GM21390 (cell line): ENCODE measurements around the gene CDC42BPG.

Source experiments
- ATAC-seq: cut with Tn5 transposase; IDR thresholded peaks from one replicate; pipeline ENCODE4 v1.9.1; 2021; ENCODE audit not compliant: unreplicated experiment

CDC42BPG gene, protein sequence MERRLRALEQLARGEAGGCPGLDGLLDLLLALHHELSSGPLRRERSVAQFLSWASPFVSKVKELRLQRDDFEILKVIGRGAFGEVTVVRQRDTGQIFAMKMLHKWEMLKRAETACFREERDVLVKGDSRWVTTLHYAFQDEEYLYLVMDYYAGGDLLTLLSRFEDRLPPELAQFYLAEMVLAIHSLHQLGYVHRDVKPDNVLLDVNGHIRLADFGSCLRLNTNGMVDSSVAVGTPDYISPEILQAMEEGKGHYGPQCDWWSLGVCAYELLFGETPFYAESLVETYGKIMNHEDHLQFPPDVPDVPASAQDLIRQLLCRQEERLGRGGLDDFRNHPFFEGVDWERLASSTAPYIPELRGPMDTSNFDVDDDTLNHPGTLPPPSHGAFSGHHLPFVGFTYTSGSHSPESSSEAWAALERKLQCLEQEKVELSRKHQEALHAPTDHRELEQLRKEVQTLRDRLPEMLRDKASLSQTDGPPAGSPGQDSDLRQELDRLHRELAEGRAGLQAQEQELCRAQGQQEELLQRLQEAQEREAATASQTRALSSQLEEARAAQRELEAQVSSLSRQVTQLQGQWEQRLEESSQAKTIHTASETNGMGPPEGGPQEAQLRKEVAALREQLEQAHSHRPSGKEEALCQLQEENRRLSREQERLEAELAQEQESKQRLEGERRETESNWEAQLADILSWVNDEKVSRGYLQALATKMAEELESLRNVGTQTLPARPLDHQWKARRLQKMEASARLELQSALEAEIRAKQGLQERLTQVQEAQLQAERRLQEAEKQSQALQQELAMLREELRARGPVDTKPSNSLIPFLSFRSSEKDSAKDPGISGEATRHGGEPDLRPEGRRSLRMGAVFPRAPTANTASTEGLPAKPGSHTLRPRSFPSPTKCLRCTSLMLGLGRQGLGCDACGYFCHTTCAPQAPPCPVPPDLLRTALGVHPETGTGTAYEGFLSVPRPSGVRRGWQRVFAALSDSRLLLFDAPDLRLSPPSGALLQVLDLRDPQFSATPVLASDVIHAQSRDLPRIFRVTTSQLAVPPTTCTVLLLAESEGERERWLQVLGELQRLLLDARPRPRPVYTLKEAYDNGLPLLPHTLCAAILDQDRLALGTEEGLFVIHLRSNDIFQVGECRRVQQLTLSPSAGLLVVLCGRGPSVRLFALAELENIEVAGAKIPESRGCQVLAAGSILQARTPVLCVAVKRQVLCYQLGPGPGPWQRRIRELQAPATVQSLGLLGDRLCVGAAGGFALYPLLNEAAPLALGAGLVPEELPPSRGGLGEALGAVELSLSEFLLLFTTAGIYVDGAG (N-terminal part only)

DNA sequence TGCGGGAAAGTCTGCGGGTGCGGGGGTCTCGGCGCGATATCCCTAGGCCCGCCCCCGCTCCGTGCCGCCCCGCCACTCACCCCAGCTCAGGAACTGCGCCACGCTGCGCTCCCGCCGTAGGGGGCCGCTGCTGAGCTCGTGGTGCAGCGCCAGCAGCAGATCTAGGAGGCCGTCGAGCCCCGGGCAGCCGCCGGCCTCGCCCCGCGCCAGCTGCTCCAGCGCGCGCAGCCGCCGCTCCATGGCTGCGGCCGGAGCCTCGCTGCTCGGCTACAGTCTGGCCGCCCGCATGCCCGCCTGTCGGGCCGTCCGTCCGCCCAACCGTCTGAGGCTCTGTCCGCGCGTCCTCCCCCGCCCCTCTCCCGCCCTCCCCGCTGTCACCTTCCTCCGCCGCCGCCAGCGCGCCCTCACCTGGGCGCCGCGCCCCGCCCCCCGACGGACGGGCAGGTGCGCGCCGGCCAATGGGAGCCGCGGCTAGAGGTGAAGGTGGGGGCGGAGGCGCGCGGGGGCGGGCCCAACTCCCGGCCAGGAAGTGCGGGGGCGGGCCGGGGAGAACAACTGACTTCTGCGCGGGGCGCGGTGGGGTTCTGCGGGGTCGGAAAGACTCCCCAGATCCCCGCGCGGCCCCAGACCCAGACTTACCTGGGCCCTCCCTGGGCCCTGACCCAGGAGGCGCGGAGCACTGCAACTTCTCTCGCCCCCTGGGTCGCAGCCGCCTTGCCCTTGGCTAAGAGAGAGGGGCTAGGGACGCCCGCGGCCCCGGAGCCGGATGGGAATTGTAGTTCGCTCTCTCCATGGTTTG is at the start of gene CDC42BPG:
CDC42BPG (minus strand) TSS at position 324 of the 799 bp plus-strand sequence; CDS start at position 240, 84 bp downstream.
- ATAC-seq, result no peak

DNA sequence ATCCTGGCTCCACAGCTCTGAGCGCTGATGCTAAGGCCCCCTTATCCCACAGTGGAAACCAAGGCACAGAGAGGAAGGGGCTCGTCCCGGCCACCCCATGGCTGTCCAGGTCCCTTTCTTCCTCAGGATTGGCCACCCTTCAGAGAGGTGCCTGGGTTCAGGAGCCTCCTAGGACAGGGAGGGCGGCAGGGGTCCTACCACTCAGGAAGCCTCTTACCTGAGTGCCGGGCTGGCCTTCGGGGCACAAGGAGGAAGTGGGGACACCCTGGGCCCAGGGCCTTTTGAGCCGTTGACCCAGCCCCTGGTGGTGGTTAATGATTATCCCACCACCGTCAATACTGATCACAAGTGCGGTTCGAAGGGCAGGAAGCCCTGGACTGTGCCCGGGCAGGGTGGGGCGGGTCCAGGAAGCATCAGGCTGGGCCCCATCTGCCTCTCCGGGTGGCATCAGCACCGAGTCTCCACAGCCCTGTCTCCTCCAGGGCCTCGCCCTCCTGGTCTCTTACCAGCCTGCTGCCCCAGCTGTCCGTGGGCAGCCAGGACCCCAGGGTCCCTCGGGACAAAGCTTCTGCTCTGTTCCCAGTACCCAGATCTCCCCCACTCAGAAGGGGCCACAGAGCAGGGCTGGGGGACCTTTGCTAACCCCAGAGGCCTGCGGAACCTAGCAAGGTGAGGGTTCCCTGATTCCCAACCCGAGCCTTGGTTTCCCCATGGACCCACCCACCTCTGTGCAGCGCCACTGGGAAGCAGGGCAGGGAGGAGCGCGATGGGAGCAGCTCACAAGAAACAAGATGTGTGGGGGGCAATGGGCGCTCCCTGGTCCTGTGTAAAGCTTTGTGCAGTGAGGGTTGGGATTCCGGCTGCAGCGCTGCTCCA is 49.0 kb upstream of the CDC42BPG start:
- ATAC-seq, result no peak

DNA sequence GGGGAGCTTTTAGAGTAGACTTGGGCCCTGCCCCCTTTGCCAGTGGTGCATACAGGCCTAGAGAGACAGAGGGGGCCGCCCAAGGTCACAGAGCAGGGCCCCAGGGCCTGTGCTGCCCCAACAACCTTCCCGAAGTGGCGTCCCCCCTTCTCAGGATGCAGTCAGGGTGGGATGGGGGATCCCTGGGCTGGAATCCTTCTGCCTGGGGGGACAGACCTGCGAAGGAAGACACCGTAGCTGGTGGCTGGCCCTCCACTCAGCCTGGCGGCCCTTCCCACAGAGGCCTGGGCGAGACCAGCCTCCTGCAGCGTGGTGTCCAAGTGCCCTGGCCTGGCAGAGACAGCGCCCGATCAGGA is 48.4 kb upstream of the CDC42BPG start:
- ATAC-seq, result no peak

DNA sequence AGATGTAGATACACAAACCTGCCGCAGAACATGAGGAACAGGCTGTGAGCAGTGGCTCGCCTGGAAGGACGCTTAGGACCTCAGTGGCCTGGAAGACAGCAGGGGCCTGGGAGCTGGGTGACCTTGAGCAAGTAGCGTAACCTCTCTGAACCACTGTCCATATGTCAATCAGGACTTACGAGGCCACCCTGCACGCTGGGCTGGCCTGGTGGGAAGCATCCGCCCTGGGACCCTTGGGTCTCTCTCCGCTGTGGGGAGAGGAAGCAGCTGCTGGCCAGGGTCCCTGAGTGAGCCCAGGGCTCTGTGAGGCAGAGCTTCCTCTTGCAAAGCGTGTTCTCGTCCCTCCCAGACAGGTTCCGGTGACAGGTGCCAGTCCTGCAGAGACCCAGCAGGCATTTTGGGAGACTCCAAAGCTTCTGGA is 48.0 kb upstream of the CDC42BPG start:
- ATAC-seq, result no peak

DNA sequence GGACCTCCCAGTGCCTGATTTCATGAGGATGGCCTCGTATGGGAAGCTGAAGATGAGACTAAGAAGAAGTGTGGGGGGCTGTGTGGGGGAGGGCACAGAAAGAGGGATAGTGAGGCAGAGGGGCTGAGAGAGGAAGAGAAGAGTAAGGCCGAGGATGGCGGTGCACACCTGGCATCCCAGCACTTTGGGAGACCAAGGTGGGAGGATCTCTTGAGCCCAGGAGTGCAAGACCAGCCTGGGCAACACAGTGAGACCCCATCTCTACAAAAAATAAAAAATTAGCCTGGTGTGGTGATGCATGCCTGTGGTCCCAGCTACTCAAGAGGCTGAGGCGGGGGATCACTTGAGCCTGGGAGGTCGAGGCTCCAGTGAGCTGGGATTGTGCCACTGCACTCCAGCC is 47.4 kb upstream of the CDC42BPG start:
- ATAC-seq, result no peak

DNA sequence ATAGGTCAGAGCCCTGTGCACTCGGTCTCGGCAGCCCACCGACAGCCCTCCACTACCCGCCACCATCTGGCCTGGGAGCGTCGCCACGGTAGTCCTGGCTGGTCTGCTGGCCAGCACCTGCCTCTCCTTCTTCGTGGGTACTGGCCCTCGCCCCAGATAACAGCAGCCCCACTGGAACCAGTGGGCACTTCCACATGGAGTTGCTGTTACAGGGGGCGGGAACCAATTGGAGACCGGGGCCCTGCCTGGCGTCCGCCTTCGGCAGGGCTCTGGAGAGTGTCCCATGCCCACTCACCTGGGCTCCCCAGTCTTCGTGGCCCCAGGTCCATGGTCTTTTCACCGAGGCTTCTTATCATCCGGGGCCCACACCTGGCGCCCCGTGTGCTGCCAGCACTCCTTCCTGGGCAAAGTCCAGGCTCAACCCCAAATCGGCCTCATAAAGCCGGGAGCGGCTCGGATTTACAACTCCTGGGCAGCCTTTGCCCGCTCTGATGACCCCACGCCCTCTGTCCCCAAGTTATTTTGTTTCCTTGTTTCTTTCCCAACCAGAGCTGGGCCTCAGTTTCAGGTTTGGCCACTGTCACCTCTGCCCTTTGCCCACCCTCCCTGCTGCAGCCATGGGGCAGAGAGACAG is 46.9 kb upstream of the CDC42BPG start:
- ATAC-seq, result no peak

DNA sequence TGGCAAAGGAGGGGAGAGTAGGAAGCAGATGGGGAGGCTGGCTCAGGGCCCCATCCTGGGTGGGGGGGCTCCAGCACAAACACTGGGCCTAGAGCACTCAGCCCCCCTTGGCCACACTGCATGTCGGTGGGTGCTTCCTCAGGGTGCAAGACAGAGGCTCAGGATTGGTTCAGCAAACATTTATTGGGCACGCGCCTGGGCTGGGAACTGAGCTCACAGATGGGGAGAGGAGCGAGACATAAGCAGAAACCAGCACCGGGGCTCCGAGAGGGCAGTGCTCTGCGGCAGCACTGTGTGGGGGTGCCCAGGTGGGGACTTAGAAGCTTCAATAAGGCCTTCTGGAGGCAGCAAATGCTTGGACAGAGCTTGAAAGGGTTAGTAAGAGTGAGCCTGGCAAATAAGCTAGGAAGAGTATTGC is 46.1 kb upstream of the CDC42BPG start:
- ATAC-seq, result no peak

DNA sequence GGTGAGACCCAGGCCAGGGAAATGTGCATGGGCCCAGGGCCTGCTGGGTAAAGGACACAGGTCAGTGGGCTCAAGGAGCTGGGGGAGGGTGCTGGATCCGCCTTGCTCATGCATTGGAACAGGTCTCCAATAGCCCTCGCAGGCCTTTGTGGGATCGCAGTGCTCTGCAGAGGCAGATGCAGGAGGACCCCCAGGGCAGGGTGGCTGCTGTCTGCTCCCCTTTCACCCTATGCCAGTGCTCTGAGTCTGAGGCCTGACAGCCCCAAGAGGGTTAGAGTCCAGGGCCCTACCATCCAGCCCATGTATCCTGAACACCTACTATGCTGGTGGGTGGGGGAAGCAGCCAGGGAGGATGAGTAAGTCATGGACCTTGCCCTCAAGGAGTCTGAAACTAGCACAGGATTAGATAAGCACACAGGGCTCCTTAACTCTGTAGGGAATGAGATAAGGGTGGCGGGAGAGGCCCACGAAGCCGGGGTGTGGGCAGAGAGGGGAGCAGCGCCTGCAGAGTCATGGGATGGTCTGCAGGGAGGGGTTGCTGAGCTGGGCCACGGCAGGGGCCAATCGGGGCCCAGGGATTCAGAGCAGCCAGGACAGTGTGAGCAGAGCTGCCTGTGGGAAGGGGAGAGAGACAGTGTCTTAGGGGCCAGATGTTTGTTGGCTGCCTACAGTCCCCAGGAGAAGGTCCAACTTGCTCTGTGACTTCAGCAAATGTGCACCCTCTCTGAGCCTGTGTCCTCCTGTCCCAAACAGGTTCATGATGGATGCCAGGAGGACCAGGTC is 44.5 kb upstream of the CDC42BPG start:
- no peak for ATAC-seq

DNA sequence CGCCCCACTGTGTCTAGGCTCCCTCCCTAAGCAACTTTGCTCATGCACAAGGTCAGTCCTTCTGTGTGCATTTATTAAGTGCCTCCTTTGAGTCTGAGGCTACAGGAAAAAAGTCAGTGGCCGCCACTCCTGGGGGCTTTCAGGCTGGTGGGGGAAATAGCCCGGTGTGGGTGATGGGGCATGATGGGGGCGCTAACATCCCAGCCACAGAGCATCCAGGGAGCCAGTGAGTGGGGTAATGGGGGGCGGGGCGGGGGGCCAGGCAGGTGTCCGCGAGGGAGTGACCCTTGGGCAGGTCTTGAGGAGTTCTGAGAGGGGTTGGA is 43.9 kb upstream of the CDC42BPG start:
- no peak for ATAC-seq

DNA sequence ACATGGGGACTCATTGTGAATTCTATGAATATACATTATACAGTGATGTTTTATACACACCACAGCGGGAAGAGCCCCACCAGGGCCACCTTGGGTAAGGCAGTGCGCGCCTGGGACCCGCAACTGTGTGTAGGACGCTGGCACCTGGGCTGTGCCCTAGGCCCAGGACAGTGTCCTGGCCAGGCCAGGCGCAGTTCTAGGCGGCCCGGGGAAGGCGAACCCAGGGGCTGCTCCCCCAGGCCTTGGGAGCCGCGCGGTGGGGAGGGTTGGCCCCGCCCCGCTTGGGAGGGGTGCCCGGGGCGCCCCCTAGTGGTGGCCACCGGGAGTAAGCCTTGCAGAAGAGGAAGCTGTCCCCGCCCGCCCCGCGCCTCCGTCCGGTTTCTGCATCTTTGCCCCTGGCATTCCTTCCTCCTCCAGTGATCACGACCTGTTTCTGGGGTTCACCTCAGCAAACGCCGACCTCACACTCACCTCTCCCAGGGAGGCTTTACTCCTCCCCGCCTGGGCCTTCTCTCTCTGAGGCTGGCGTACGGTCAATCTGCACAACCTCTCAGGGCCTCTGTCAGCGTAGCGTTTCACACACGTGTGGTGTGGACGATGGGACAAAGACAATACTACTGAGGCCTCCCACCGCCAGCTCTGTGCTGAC is 43.4 kb upstream of the CDC42BPG start:
- ATAC-seq, result peak; percentile 72

DNA sequence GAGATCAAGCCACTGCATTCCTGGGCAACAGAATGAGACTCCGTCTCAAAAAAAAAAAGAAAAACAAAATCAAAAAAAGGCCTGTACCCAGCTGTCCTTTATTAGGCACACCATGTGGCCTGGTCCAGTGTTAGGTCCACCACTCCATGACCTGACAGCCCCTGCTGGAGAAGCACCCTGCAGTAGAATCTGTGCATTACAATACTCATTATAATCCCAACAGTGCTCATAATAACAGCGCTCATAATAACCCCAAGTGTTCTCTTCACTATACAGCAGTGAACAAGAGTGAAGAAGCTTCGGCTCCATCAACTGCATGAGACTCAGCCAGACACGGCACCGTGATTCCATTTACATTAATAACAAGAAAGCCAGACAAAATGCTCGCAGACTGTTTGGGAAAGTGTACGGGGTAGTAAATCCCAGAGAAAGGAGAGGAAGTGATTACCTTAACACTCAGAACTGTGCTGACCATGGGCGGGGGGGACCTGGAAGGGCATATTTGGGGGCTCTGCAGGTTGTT is 42.8 kb upstream of the CDC42BPG start:
- no peak for ATAC-seq

DNA sequence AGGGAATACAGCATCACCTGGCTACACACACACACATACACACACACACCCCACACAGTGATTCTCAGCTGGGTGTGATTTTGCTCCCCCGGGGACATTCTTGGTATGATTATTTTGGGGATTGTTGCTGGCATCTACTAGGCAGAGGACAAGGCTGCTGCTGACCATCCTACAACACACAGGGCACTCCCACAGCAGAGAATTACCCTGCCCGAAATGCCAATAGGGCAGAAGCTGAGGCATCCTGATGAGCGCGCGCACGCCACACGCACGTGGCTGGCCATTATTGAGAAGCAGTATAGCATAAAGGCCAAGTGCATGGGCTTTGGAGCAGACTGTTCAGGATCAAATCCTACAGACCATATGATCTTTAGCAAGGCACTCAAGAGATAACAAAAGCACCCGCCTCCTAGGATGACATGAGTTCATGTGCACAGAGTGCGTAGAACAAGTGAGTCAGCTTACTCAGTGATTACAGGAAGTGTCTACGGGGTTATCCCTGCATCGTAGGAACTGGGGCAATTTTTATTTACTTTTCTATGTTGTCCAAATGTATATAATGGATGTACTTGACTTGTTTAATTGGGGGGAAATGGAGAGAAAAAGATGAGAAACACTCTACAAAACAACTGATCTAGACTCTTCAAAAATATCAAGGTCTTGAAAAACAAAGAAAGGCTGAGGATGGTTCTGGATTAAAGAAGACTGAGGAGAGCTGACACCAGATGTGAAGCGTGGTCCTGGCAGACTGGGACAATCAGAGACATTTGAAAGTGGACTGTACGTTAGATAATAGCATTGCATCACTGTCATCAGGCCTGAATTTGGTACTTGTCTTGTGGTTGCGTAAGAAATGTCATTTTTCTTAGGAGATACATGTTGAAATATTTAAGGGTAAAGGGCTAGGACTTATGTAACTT is 41.2 kb upstream of the CDC42BPG start:
- no peak for ATAC-seq

DNA sequence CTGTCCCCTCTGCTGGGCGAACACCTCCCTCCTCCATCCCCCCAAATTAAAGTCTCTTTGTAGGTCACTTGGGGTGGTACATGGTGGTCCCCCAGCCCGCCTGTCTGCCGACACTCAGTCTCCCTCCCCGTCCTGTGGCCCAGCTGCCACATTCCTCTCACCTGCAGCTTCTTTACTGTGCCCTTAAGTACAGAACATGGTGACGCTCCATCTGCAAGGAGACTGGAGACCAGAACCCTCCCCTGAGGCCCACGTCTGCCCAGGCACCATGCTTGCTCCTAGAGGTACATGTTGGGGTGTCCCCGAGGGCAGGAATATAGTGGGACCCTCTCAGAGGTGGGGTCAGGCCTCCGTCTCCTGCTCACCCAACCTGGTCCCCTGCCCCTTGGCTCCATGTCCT is 39.6 kb upstream of the CDC42BPG start:
- ATAC-seq, result no peak

DNA sequence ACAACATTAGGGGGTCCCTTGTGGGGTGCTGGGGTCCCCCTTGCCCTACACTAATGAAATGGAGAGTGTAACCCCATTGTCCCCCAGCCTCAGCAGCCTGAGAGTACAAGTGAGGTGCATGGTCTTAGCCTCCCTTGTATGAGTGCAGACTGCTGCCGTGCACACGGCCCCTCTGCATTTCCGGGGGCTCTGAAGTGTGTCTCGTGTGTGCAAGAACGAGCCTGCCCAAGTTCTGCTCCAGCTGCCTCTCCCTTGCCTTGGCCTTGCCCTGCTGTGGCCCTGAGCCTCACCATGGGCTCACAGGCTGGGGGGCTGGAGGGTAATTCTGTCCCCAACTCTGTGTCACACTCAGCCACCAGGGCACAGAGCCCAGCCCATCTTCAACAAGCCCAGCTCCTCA is 39.1 kb upstream of the CDC42BPG start:
- no peak for ATAC-seq

DNA sequence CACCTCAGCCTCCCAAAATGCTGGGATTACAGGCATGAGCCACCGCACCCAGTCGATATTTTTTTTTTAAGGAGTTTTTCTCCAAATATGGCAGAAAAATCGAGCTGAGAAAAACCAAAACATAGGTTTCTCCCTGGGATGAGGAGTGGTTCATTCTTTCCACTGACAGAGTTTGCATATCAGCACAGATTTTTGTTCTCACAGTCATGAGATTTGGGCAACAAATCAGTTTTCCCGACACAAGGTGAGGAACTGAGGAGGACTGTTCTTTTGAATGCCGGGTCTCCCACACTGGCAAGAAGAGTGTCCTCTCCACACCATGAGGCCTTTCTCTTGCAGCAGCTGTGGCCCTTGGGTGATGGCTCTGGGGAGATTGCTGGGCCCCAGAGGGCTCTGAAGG is 37.8 kb upstream of the CDC42BPG start:
- ATAC-seq, result no peak

DNA sequence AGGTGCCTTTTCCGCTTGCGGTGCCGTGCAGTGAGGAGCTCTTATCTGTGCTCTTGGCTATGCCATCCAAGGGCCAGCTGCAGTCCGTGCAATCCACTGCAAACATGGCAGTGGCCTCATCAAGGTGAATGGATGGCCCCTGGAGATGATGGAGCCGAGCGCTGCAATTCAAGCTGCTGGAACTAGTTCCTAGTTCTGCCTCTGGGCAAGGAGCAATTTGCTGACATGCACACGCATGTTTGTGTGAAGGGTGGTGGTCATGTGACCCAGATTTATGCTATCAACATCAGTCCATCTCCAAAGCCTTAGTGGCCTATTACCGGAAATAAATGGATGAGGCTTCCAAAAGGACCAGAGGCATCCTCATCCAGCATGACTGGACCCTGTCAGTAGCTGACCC is 37.0 kb upstream of the CDC42BPG start:
- no peak for ATAC-seq
